HUES64 (cell line): ENCODE measurements around the gene HDGFL3. TPM values are rescaled to one million over a fixed set of nuclear protein-coding genes. Genes with fewer than 3 reads are reported as not detected.
"Not testable (repeated sequence)": the region's sequence is repeated elsewhere in the genome, so short reads cannot be mapped to it uniquely, and the experiment has no call there.

Experiments used
- H3K27ac ChIP-seq: 2 replicates; pipeline ENCODE4 v1.7.0; 2013; ENCODE audit warnings: low read depth, low read length, inconsistent platforms
- H3K27me3 ChIP-seq: 2 replicates; pipeline ENCODE4 v1.6.1; 2013; ENCODE audit warnings: mild to moderate bottlenecking, low read length; ENCODE audit not compliant: insufficient read depth
- H3K36me3 ChIP-seq: 2 replicates; pipeline ENCODE4 v1.6.1; 2013; ENCODE audit warnings: mild to moderate bottlenecking, low read length; ENCODE audit not compliant: insufficient read depth
- H3K4me1 ChIP-seq: 2 replicates; pipeline ENCODE4 v1.6.1; 2013; ENCODE audit warnings: mild to moderate bottlenecking, low read length, moderate library complexity; ENCODE audit not compliant: insufficient read depth
- H3K4me3 ChIP-seq: 2 replicates; pipeline ENCODE4 v1.5.1; 2013; ENCODE audit warnings: mild to moderate bottlenecking, low read length, moderate library complexity
- H3K9ac ChIP-seq: 2 replicates; pipeline ENCODE4 v1.6.1; 2013; ENCODE audit warnings: mild to moderate bottlenecking, low read depth, low read length
- H3K9me3 ChIP-seq: 2 replicates; pipeline ENCODE4 v1.6.1; 2013; ENCODE audit warnings: low read depth, low read length; ENCODE audit not compliant: insufficient read depth
- WGBS: fragments of 150-250, 120-280 bp; methylation state at CpG from one replicate; pipeline ENCODE4 v1.1.7; 2013; ENCODE audit warnings: missing lambda C conversion rate; 5-methylcytosine and 5-hydroxymethylcytosine counted together
- polyA plus RNA-seq, 2 experiments: library from polyadenylated mRNA; stranded (reverse); fragments of 50-300 nt; gene quantifications; one replicate each; pipeline ENCODE4 v1.2.3, GENCODE V29; 2013

HDGFL3 gene
- 56.1 TPM for polyA plus RNA-seq (2013, experiment 1 of 2)
- polyA plus RNA-seq (2013, experiment 2 of 2) = 69.5 TPM

DNA sequence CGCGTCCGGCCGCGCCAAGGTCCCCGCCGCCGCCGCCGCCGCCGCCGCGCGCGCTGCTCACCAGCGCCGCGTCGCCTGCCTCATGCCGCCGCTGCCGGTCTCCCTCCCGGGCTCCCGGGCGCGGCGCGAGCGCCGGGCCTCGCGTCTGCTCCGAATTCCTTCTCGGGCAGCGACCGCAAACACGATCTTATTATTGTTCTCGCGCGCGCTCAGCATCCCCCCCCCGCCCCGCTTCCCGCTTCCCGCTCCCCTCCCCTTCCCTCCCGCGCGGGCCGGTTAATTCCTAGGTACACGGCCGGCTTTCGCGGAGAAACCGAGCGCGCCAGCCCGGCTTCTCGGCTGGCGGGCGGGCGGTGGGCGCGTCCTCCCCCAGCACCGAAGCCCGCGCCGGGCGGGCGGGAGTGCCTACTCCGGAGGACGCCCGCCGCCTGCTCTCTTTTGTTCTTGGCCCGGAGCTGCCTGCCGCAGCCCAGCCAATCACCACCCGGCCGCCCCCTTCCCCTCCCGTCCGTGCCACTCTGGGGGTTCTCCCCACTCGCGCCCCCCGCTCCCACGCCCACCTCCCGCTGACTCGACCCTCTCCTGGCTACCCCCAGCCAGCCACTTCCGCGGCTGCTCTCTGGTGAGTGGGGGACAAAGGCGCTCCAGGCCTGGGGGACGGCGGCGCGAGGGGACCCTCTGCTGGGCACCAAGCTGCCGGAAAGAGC lies at the start of gene HDGFL3:
TSS of gene HDGFL3 (minus strand) at position 164 of the 707 bp plus-strand sequence. CDS start 409 bp downstream, outside the sequence.
- H3K27ac ChIP-seq = peak within 1 kb of the TSS; percentile 88
- peak within 1 kb of the TSS; percentile 92 for H3K9ac ChIP-seq
- H3K4me3 ChIP-seq = peak within 1 kb of the TSS; percentile 99
- H3K36me3 ChIP-seq = peaks cover 7% of the 10 kb centered on the region; the same call in 1 of the 2 replicates
- H3K4me1 ChIP-seq = peaks cover 30% of the 10 kb centered on the region
- WGBS = under 1% methylated on average over 92 of the region's 94 CpGs
- no peaks in the 10 kb centered on the region for H3K9me3 ChIP-seq
- no peaks in the 10 kb centered on the region for H3K27me3 ChIP-seq

DNA sequence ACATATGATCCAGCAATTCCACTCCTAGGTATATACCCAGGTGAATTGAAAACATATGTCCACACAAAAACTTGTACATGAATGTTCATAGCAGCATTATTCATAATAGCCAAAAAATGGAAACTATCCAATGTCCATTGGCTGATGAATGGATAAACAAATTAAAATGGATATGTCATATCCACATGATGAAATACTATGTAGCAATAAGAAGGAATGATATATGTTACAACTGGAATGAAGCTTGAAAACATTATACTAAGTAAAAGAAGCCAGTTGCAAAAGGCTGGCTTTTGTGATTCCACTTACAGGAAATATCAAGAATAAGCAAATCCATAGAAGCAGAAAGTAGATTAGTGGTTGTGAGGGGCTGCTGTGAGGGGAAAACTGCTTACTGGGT lies 43.2 kb upstream of the HDGFL3 start:
- Histone ChIP-seq H3K9ac (no peak overlapping the region), H3K4me3 (no peak overlapping the region), H3K27ac (no peak overlapping the region), H3K27me3 (peaks cover 5% of the 10 kb centered on the region; the same call in 1 of the 2 replicates), H3K36me3 (no peaks in the 10 kb centered on the region), H3K4me1 (peaks cover 8% of the 10 kb centered on the region), H3K9me3 (no peaks in the 10 kb centered on the region)

DNA sequence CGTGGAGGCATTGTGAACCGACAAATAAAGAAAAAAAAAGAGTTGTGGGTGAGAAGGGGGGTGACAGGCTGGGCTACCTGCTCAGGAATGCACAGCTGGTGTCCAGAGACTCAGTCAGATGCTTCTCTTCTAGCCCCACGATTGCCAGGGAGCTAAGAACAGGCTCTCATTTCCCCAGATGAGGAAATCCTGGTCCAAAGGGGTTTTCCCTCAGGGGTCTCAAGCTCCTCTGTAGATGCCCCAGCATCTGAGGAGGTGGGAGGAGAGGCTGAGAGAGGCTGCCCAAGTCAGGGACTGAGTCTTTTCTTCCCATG lies 41.4 kb upstream of the HDGFL3 start:
- Histone ChIP-seq H3K9me3 (no peaks in the 10 kb centered on the region), H3K27me3 (peaks cover 5% of the 10 kb centered on the region; the same call in 1 of the 2 replicates), H3K36me3 (no peaks in the 10 kb centered on the region), H3K27ac (no peak overlapping the region), H3K4me1 (peaks cover 8% of the 10 kb centered on the region), H3K4me3 (no peak overlapping the region), H3K9ac (no peak overlapping the region)
- WGBS = 59% methylated on average over 3 of the region's 3 CpGs

DNA sequence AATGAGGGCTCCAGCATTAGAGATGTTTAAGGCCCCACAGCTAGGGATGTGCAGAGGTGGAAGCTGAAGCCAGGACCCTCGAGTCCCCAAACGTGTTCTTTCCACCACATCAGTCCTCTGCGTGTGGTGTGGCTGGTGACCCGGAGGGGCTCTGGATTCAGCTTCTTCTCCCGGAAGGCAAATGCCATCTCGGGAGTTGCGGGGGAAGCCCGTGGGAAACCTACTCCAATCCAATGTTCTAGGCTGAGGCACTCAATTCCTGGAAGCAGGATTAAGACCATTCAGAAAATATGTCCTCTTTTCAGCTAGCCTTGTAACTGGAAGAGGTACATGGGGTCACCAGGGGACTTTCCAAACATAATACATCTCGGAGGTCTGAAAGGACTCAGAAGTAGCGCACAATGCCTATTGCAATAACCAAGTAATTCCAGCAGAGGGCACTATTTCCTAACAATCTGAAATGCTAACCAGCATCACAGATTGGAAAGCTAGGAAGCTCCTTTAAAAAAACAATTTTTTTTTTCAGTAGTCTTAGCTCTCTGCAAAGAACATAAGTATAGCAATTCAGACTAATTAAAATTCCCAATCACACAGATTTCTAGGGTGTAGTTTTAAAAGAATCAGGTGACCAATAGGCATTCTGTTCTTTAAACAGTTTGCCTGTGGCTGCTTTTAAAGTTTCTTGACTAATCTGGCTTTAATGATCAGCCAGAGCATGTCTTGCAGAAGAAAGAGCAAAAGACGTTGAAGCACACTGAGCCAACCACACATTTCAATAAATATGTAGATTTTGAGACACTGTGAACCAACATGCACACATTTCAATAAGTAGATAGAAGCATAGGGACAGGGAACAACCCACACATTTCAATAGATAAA lies 40.8 kb upstream of the HDGFL3 start:
- Histone ChIP-seq H3K9me3 (no peaks in the 10 kb centered on the region), H3K36me3 (no peaks in the 10 kb centered on the region), H3K27me3 (peaks cover 5% of the 10 kb centered on the region; the same call in 1 of the 2 replicates), H3K4me3 (no peak overlapping the region), H3K9ac (no peak overlapping the region), H3K27ac (no peak overlapping the region), H3K4me1 (peaks cover 8% of the 10 kb centered on the region)
- WGBS = 56% methylated on average over 11 of the region's 11 CpGs

DNA sequence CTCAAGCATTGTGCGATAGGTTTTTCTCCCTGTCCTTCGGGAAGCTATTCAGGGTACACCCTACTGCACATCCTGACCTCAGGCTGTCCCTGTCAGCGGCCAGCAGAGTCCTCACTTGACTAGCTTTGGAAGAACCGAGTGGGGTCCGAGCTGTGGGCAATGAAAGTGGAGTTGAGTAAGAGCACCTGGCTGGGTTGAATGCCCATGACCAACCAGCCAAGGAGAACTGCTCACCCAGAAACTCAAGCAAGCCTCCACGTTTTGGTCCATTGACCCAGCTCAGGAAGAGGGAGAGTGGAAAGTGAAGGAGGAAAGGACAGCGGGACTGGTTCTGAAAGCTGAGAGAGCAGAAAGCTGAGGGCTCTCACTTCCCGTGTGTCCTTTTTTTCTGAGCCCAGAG lies 36.0 kb upstream of the HDGFL3 start:
- Histone ChIP-seq H3K9ac (no peak overlapping the region), H3K4me1 (peaks cover 2% of the 10 kb centered on the region; the same call in 1 of the 2 replicates), H3K9me3 (peaks cover 8% of the 10 kb centered on the region; the same call in 1 of the 2 replicates), H3K36me3 (no peaks in the 10 kb centered on the region), H3K27ac (no peak overlapping the region), H3K27me3 (peaks cover 5% of the 10 kb centered on the region; the same call in 1 of the 2 replicates), H3K4me3 (no peak overlapping the region)
- 82% methylated on average over 8 of the region's 8 CpGs for WGBS

- Histone ChIP-seq H3K9me3 (peaks cover 17% of the 10 kb centered on the region; the same call in 1 of the 2 replicates), H3K27ac (no peak overlapping the region), H3K9ac (no peak overlapping the region), H3K27me3 (no peaks in the 10 kb centered on the region), H3K36me3 (no peaks in the 10 kb centered on the region), H3K4me1 (no peaks in the 10 kb centered on the region), H3K4me3 (no peak overlapping the region)
- WGBS = no CpG with 5 or more reads among the region's 21 CpGs
Observed at GRCh38 chr15:83230242-83230641, 22.6 kb upstream of the HDGFL3 start.

DNA sequence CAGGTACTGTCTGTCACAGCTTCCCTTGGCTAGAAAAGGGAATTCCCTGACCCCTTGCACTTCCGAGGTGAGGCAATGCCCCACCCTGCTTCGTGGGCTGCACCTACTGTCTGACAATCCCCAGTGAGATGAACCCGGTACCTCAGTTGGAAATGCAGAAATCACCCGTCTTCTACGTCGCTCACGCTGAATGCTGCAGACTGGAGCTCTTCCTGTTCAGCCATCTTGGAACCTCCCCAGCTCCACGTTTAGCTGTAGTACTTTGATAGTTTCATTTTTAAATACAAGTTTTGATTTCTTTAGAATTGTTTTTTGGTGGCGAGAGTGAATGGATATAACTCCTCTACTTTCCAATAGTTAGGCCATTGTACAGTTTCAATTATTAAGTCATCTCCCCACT lies 17.8 kb upstream of the HDGFL3 start:
- H3K4me1 ChIP-seq = no peaks in the 10 kb centered on the region
- WGBS = 90% methylated on average over 8 of the region's 9 CpGs

GRCh38 chr15:83221781-83222180 lies 14.2 kb upstream of the HDGFL3 start:
- not testable (repeated sequence) for H3K4me3 ChIP-seq, H3K27me3 ChIP-seq, H3K36me3 ChIP-seq, H3K27ac ChIP-seq, H3K9ac ChIP-seq, H3K4me1 ChIP-seq
- H3K9me3 ChIP-seq = peaks cover 17% of the 10 kb centered on the region
- 94% methylated on average over 9 of the region's 9 CpGs for WGBS

More for the DNA sequence above, 17.8 kb upstream of the HDGFL3 start:
- Histone ChIP-seq H3K9ac (no peak overlapping the region), H3K4me3 (no peak overlapping the region), H3K9me3 (peaks cover 21% of the 10 kb centered on the region), H3K27me3 (no peaks in the 10 kb centered on the region), H3K27ac (no peak overlapping the region), H3K36me3 (no peaks in the 10 kb centered on the region)

DNA sequence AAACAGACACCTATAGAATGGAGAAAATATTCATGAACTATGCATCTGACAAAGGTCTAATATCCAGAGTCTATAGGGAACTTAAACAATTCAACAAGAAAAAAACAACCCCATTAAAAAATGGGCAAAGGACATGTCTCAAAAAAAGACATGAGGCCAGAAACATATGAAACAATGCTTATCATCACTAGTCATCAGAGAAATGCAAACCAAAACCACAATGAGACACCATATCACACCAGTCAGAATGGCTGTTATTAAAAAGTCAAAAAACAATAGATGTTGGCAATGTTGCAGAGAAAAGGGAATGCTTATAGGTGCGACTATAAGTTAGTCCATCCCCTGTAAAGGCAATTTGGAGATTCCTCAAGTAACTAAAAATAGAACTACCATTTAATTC lies 11.4 kb upstream of the HDGFL3 start:
- WGBS = 75% methylated on average over 1 of the region's 1 CpG
- Histone ChIP-seq H3K4me1 (no peaks in the 10 kb centered on the region), H3K36me3 (no peaks in the 10 kb centered on the region), H3K9me3 (peaks cover 19% of the 10 kb centered on the region), H3K27me3 (no peaks in the 10 kb centered on the region), H3K9ac (no peak overlapping the region), H3K4me3 (no peak overlapping the region), H3K27ac (no peak overlapping the region)

GRCh38 chr15:83215306-83215705 lies 7.7 kb upstream of the HDGFL3 start:
- 100% methylated on average over 2 of the region's 2 CpGs for WGBS
- no peak overlapping the region for H3K9ac ChIP-seq

DNA sequence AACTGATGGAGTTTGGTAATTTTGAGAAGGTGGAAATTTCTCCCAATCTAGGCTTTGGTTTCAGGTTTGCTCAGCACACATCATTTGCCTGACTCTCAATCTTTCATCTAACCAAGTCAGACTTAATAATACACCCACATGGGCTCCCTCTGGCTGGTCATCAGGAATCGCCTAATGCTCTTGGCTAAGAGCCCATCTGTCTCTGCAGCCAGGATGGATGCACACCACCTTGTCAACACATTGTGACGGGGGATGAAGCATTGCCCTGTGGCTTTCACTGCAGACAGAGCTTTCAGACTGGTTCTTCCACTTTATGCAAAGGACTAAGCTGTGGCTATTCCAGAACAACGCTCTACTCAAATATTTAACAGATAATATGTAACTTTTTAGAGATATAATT lies 3.0 kb upstream of the HDGFL3 start:
- Histone ChIP-seq H3K4me1 (peaks cover 10% of the 10 kb centered on the region), H3K9me3 (0 out of 2 replicates have a peak, but pooled peaks cover 2% of the 10 kb centered on the region), H3K27me3 (no peaks in the 10 kb centered on the region), H3K9ac (no peak overlapping the region), H3K27ac (no peak overlapping the region), H3K4me3 (no peak overlapping the region), H3K36me3 (no peaks in the 10 kb centered on the region)
- 80% methylated on average over 2 of the region's 3 CpGs for WGBS

More at GRCh38 chr15:83215306-83215705, 7.7 kb upstream of the HDGFL3 start:
- no peaks in the 10 kb centered on the region for H3K27me3 ChIP-seq
- no peak overlapping the region for H3K27ac ChIP-seq
- H3K4me3 ChIP-seq = no peak overlapping the region
- H3K4me1 ChIP-seq = no peaks in the 10 kb centered on the region
- no peaks in the 10 kb centered on the region for H3K36me3 ChIP-seq
- peaks cover 6% of the 10 kb centered on the region; the same call in 1 of the 2 replicates for H3K9me3 ChIP-seq
